Endothelial cell (in vitro differentiated cells): ENCODE data around the gene INPP5F. TPM values are rescaled to one million over a fixed set of nuclear protein-coding genes. Genes with fewer than 3 reads are reported as not detected.

Source experiments
- DNase-seq: peaks from one replicate; pipeline ENCODE4 v3.0.0; 2021; ENCODE audit warnings: low spot score
- H3K27ac Mint-ChIP-seq: one replicate; pipeline ENCODE4 v1.8.0; 2021; ENCODE audit warnings: mixed read lengths, inconsistent platforms; ENCODE audit not compliant: unreplicated experiment
- H3K27me3 Mint-ChIP-seq: one replicate; pipeline ENCODE4 v1.8.0; 2021; ENCODE audit warnings: mild to moderate bottlenecking, moderate library complexity, mixed read lengths, inconsistent platforms; ENCODE audit not compliant: unreplicated experiment
- H3K36me3 Mint-ChIP-seq: one replicate; pipeline ENCODE4 v1.8.0; 2021; ENCODE audit warnings: mild to moderate bottlenecking, low read depth, mixed read lengths, inconsistent platforms; ENCODE audit not compliant: unreplicated experiment
- H3K4me1 Mint-ChIP-seq: one replicate; pipeline ENCODE4 v1.8.0; 2021; ENCODE audit warnings: mild to moderate bottlenecking, mixed read lengths, inconsistent platforms; ENCODE audit not compliant: unreplicated experiment
- H3K4me3 Mint-ChIP-seq: one replicate; pipeline ENCODE4 v1.8.0; 2021; ENCODE audit warnings: mild to moderate bottlenecking, mixed read lengths, inconsistent platforms; ENCODE audit not compliant: unreplicated experiment
- H3K9me3 Mint-ChIP-seq: one replicate; pipeline ENCODE4 v1.8.0; 2021; ENCODE audit warnings: mixed read lengths, inconsistent platforms; ENCODE audit not compliant: unreplicated experiment
- CTCF ChIP-seq: fragments of 200-600 bp; sonication (generic); IDR thresholded peaks from one replicate; pipeline ENCODE4 v1.5.0; 2021; ENCODE audit warnings: antibody characterized with exemption; ENCODE audit not compliant: unreplicated experiment
- total RNA-seq: library from RNA; stranded (reverse); fragmentation: NEBNext Ultra II Directional; extraction: Animal tissue kit (Norgen Biotek cat#: 25700); gene quantifications from one replicate; pipeline ENCODE4 v1.2.1, GENCODE V29; 2021; ENCODE audit not compliant: unreplicated experiment

INPP5F gene
- total RNA-seq, 1 donor from 2014 or later = 45.7 TPM

DNA sequence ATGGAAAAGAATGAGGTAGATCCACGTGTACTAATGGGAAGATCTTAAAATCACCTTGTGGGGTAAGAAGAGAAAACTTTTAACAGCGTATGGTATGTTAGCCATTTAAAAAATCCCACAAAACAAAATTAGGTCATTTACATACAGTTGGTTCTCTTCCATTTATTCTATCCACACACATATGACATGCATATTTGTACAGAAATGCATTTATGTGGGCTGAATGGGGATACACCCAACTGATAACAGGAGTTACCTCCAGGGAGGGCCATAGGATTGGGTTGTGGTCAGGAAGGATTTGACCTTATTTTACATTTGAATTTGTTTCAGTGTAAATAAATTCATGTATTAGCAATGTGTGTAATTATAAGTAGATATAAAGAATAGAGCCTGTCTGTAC lies 75.3 kb downstream of the INPP5F start:
- no peak for DNase-seq
- H3K27me3 Mint-ChIP-seq = no peaks in the 10 kb centered on the region
- H3K4me1 Mint-ChIP-seq = peaks cover 8% of the 10 kb centered on the region
- no peak overlapping the region for H3K4me3 Mint-ChIP-seq
- no peaks in the 10 kb centered on the region for H3K9me3 Mint-ChIP-seq
- peaks cover 2% of the 10 kb centered on the region for H3K36me3 Mint-ChIP-seq
- no peak overlapping the region for H3K27ac Mint-ChIP-seq
- no peak for TF ChIP-seq CTCF

GRCh38 chr10:119801998-119802538 lies 76.2 kb downstream of the INPP5F start:
- H3K27ac Mint-ChIP-seq = no peak overlapping the region
- no peak for DNase-seq
- no peaks in the 10 kb centered on the region for H3K27me3 Mint-ChIP-seq
- H3K4me3 Mint-ChIP-seq = no peak overlapping the region
- no peaks in the 10 kb centered on the region for H3K9me3 Mint-ChIP-seq
- no peaks in the 10 kb centered on the region for H3K36me3 Mint-ChIP-seq
- H3K4me1 Mint-ChIP-seq = peaks cover 8% of the 10 kb centered on the region
- no peak for TF ChIP-seq CTCF

DNA sequence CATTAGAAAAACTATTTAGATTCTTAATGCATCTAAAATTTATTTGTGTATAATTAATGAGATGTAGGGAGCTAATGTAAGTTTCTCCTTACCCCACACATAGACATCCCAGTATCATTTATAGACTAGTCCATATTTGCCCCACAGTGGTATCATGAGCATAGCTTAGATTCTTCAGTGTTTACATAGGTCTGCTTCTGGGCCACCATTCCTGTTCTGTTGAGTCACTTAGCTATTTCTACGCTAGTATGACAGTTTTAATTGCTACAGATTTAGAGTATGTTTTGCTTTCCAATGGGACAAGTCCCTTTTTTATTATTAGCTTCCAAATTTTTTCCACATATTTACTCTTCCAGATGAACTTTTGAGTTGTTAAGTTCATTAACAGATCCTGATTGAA lies 77.4 kb downstream of the INPP5F start:
- Mint-ChIP-seq H3K4me1 (peaks cover 8% of the 10 kb centered on the region), H3K27me3 (no peaks in the 10 kb centered on the region), H3K36me3 (no peaks in the 10 kb centered on the region), H3K27ac (no peak overlapping the region), H3K9me3 (no peaks in the 10 kb centered on the region), H3K4me3 (no peak overlapping the region)
- DNase-seq = no peak
- no peak for TF ChIP-seq CTCF

GRCh38 chr10:119805702-119806230 lies 79.9 kb downstream of the INPP5F start:
- Mint-ChIP-seq H3K36me3 (no peaks in the 10 kb centered on the region), H3K4me3 (peak overlapping the region; percentile 21), H3K4me1 (peaks cover 8% of the 10 kb centered on the region), H3K9me3 (no peaks in the 10 kb centered on the region), H3K27ac (peak overlapping the region; percentile 72), H3K27me3 (no peaks in the 10 kb centered on the region)
- no peak for TF ChIP-seq CTCF
- DNase-seq = no peak

- H3K36me3 Mint-ChIP-seq = no peaks in the 10 kb centered on the region
- H3K27me3 Mint-ChIP-seq = no peaks in the 10 kb centered on the region
- DNase-seq = no peak
- no peak overlapping the region for H3K27ac Mint-ChIP-seq
- no peaks in the 10 kb centered on the region for H3K9me3 Mint-ChIP-seq
- no peak overlapping the region for H3K4me3 Mint-ChIP-seq
- H3K4me1 Mint-ChIP-seq = peaks cover 8% of the 10 kb centered on the region
- no peak for TF ChIP-seq CTCF
These were observed 80.7 kb downstream of the INPP5F start for GRCh38 chr10:119806334-119807130.
